HG02623 (cell line): ENCODE data around the gene METAP1.
"Not testable (repeated sequence)": the region's sequence is repeated elsewhere in the genome, so short reads cannot be mapped to it uniquely, and the experiment has no call there.

Source experiments
- ATAC-seq: cut with Tn5 transposase; IDR thresholded peaks from one replicate; pipeline ENCODE4 v1.9.1; 2021; ENCODE audit warnings: moderate library complexity; ENCODE audit not compliant: unreplicated experiment

The METAP1 gene

DNA sequence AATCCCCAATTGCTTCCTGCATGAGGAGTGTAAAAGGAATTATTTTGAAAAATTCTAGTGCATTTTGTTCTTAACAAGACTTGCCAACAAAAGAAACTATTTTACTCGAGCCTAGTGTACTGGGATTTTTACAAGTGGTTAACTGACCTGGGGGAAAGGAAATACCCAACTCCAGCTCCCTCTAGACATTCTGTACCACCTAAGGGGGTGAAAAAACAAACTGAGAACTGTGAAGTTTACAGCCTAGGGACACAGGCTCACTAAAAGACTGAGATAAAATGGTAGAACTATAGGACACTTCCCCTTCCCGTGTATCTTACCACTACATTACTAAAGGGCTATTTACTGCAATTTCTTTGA is 95.7 kb downstream of the METAP1 start:
- no peak for ATAC-seq

DNA sequence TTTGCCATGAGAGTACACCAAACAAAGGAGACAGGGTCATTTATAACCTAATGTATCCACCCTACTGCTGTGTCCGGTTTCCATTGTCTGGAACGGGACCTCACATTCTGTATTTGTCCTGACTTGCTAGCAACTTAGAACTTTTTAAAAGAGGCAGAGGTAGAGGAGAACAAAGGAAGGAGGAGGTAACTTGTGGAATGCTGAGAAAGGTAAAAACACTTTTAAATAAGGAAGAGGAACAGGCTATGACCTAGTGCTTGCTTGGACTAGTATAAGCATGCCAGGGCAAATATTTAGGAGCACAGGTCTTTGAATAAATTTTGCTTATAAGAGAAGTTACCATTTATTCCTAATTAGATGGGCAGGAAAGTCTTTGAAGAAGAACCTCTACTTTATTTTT is 96.3 kb downstream of the METAP1 start:
- ATAC-seq: not testable (repeated sequence)

DNA sequence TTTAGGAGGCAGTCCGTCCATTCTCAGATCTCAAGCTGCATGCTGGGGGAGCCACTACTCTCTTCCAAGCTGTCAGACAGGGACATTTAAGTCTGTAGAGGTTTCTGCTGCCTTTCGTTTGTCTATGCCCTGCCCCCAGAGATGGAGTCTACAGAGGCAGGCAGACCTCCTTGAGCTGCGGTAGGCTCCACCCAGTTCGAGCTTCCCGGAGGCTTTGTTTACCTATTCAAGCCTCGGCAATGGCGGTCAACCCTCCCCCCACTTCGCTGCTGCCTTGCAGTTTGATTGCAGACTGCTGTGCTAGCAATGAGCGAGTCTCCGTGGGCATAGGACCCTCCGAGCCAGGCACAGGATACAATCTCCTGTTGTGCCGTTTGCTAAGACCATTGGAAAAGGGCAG is 103.8 kb downstream of the METAP1 start:
- ATAC-seq: no peak

DNA sequence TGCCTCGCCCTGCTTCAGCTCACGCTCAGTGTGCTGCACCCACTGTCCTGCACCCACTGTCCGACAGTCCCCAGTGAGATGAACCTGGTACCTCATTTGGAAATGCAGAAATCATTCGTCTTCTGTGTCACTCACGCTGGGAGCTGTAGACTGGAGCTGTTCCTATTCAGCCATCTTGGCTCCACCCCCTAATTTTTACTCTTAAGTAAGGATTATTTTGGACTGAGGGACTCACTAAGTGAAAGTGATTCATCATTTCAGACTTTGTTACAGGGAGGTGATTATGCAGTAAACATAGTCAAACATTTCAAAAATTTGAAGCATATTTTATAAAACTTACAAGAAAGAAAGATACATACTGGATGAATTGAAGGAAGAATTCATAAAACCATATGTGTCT is 104.3 kb downstream of the METAP1 start:
- ATAC-seq: not testable (repeated sequence)

DNA sequence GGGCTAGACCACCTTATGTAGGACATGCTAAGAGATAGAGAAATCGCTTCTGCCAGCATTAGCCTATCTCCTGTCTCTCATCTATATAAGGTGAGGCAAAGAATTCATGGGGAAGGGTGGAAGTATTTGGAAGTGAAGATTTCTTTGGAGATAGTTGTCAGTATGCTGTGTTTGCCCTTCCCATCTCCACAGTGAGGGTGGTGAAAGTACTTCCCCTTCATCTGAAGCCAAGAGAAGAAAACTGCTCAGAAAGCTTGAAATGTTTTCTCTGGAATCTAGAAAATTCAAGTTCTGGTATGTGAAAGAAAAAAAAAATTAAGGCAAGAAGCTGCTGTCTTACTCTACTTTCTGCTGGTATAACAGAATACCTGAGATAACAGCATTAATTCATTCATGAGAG is 105.4 kb downstream of the METAP1 start:
- no peak for ATAC-seq

DNA sequence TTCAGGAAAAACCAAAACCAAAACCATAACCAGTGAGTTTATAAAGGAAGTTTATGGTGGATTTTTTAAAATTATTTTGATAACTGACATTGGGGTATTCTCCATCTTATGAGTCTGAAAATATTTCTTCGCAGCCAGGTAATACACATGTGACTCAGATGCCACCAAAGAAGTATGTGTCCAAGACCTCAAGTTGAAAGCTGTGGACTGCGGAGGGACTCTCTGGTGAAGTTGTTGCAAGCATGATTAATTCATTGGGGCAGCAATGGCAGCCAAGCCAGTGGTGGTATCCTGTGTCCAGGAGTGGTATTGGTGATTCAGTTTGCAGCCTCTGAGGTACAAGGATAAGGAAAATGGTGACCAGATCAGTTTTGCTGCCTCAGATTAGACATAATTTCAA is 107.1 kb downstream of the METAP1 start:
- ATAC-seq: no peak

DNA sequence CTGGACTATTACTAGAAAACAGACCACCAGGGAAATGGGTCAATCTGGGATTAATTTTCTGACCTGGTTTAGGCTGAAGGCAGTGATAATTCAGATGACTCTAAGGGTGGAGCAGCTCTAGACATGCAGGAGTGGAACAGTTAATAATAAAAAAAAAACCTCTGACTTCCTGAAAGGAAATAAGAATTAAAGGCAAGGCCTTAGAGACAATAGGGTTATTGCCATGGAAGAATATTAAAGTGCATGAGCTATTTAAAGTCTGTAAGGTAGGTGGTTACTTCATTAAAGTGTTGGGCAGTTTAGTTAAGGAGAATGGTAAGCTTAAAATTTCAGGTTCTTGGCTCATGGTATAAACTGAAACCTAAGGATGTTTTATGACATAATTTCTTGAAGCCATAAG is 107.6 kb downstream of the METAP1 start:
- no peak for ATAC-seq

DNA sequence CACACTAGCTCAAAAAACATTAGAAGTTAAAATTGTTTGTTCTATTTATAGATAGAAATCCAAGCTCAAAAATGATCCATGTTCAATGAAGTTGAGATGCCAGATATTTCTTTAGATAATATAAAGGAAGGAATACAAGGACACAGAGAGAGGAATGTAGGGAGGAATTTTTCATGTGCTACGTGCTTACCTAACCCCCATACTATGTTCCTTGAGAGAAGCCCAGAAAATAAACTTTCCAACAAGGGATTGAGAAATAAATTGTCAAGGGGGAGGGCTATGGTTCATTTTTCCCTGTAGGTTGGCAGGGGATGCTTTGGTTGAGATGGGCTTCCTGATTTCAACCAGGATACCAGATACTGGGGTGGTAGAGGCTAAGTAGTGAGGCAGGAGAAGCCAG is 108.6 kb downstream of the METAP1 start:
- no peak for ATAC-seq

DNA sequence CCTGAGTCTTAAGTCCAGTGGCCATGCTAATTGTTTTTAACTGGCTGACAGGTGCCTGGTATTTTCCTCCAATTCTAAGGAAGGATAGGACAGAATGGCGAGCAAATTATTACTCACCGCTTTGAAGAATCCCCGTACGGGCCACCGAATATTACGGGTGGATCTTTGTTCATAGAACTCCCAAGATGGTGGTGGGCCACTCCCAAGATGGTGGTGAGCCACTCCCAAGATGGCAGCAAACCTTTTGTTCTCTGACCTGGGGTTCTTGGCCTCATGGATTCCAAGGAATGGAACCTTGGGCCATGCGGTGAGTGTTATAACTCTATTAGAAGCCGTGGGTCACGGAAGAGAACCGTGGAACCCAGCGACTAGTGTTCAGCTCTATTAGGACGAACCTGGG is 113.8 kb downstream of the METAP1 start:
- ATAC-seq: not testable (repeated sequence)
